Head of caudate nucleus (tissue), 42 donors: ENCODE results near the gene CNIH1.
A peak's percentile ranks its signal among the peaks of the same experiment; 100 is the strongest.
"Not testable (repeated sequence)": the region's sequence is repeated elsewhere in the genome, so short reads cannot be mapped to it uniquely, and the experiment has no call there.

Experiments
- DNase-seq, 42 donors: peaks; one replicate each; pipeline versions ENCODE4 v3.0.0 to v3.0.0-alpha.2; 2020 to 2021; ENCODE audit warnings: mixed read lengths in 7 of 42
- intact Hi-C: fragments of 100-400 bp; cut with DNase I; formaldehyde crosslinking; loops from one replicate; pipeline ENCODE4 v1.15.0; 2022

CNIH1 gene

GRCh38 chr14:54440476-54440872, 700 bp downstream of the CNIH1 start:
- no peak for DNase-seq
- intact Hi-C loops = loop anchor here (5.0 kb wide), 1 partner anchor 67 kb away; the partner anchor contains the start of gene CGRRF1

GRCh38 chr14:54440037-54440436, 1.1 kb downstream of the CNIH1 start:
- intact Hi-C loops = loop anchor here (5.0 kb wide), 1 partner anchor 67 kb away; the partner anchor contains the start of gene CGRRF1
- no peak for DNase-seq

GRCh38 chr14:54438703-54439102, 2.5 kb downstream of the CNIH1 start:
- intact Hi-C loops = loop anchor here (2.0 kb wide), 1 partner anchor 50 kb away; the partner anchor contains the start of gene GMFB
- DNase-seq = no peak

GRCh38 chr14:54437954-54438353, 3.2 kb downstream of the CNIH1 start:
- not testable (repeated sequence) for DNase-seq
- intact Hi-C loops = loop anchor here (2.0 kb wide), 1 partner anchor 51 kb away; the partner anchor contains the start of gene GMFB

- intact Hi-C loops = no loop called here
- no peak for DNase-seq
Observed at GRCh38 chr14:54435500-54435981, 5.6 kb downstream of the CNIH1 start.

GRCh38 chr14:54428527-54428926, 12.6 kb downstream of the CNIH1 start:
- DNase-seq = no peak
- intact Hi-C loops = no loop called here

- intact Hi-C loops = no loop called here
Observed at GRCh38 chr14:54427871-54428270, 13.3 kb downstream of the CNIH1 start.

GRCh38 chr14:54425537-54426274, 15.5 kb downstream of the CNIH1 start:
- intact Hi-C loops = no loop called here
- no peak for DNase-seq

More at GRCh38 chr14:54427871-54428270, 13.3 kb downstream of the CNIH1 start:
- no peak for DNase-seq

- intact Hi-C loops = no loop called here
- DNase-seq = no peak
Observed at GRCh38 chr14:54425068-54425467, 16.1 kb downstream of the CNIH1 start.

- DNase-seq = no peak
- intact Hi-C loops = no loop called here
Observed at GRCh38 chr14:54424479-54424901, 16.7 kb downstream of the CNIH1 start.

GRCh38 chr14:54423991-54424390, 17.2 kb downstream of the CNIH1 start:
- intact Hi-C loops = no loop called here
- no peak for DNase-seq

GRCh38 chr14:54420478-54421142, 20.6 kb downstream of the CNIH1 start:
- intact Hi-C loops = no loop called here
- DNase-seq = peak in 30 of 42 donors; percentile 13 to 74 (median 40)

GRCh38 chr14:54411371-54411770, 29.8 kb downstream of the CNIH1 start:
- intact Hi-C loops = no loop called here
- DNase-seq = no peak

GRCh38 chr14:54410215-54410614, 31.0 kb downstream of the CNIH1 start:
- intact Hi-C loops = no loop called here
- no peak for DNase-seq

GRCh38 chr14:54403401-54404005, 37.7 kb downstream of the CNIH1 start:
- DNase-seq, intact Hi-C loops: not testable (repeated sequence)

GRCh38 chr14:54399560-54399959, 41.6 kb downstream of the CNIH1 start:
- intact Hi-C loops = no loop called here
- DNase-seq = no peak

- peak; percentile 94 to 99 (median 98) for DNase-seq
- intact Hi-C loops = no loop called here
Observed at GRCh38 chr14:54396493-54397335, 44.5 kb downstream of the CNIH1 start, which contains the start of gene CDKN3. TSS of gene CDKN3 (plus strand) at chr14:54397007. CDS start at chr14:54397069, 62 bp downstream.

GRCh38 chr14:54396183-54396492, 45.0 kb downstream of the CNIH1 start:
- DNase-seq = no peak
- intact Hi-C loops = no loop called here

- intact Hi-C loops = no loop called here
- no peak for DNase-seq
Observed at GRCh38 chr14:54395716-54396115, 45.5 kb downstream of the CNIH1 start.
